ELR (cell line): Measurements from ENCODE around the gene LSM14A.
"Not testable (repeated sequence)": the region's sequence is repeated elsewhere in the genome, so short reads cannot be mapped to it uniquely, and the experiment has no call there.

Source experiments
- DNase-seq: peaks from one replicate; pipeline ENCODE4 v3.0.0-alpha.2; 2015; ENCODE audit warnings: low read depth

Gene LSM14A

DNA sequence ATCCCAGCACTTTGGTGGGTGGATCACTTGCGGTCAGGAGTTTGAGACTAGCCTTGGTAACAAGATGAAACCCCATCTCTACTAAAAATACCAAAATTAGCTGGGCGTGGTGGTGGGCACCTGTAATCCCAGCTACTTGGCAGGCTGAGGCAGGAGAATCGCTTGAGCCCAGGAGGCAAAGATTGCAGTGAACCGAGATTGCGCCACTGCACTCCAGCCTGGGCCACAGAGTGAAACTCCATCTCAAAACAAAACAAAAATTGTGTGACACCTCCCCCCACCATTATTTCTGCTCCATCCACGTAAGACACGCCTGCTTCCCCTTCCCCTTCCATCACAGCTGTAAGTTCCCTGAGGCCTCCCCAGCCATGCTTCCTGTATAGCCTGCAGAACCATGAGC is 13.3 kb upstream of the LSM14A start:
- not testable (repeated sequence) for DNase-seq

GRCh38 chr19:34159541-34159940 is 12.8 kb upstream of the LSM14A start:
- peak; percentile 48 for DNase-seq

DNA sequence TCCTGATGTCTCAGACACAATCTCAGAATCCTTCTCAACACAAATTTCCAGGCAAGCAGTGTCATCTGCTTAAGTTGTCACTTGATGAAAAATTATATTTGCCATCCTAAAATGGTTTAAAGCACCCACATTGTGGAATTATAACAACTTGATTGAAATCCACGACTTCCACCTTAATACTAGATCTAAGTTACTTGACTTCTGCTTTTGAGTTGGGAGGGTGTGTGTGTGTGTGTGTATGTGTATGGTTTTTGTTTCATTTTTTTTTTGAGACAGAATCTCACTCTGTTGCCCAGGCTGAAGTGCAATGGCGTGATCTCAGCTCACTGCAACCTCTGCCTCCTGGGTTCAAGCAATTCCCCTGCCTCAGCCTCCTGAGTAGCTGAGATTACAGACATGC is 10.4 kb upstream of the LSM14A start:
- not testable (repeated sequence) for DNase-seq

DNA sequence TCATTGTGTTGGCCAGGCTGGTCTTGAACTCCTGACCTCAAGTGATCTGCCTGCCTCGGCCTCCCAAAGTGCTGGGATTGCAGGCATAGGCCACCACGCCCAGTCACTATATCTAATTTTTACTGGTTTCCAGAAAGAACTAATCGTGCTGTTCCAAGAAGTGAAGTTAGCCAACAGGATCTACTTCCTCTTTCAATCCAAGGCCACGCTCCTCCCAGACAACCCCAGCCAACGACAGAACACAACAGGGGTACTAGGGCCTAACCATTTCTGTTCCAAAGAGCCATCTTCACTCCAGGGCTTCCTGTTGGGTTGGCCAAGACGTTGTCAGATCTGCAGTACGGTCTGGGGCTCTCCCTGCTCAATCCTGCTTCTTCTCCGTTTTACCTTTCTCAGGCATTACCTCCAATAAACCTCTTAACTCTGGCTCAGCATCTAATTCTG is 7.0 kb upstream of the LSM14A start:
- no peak for DNase-seq

DNA sequence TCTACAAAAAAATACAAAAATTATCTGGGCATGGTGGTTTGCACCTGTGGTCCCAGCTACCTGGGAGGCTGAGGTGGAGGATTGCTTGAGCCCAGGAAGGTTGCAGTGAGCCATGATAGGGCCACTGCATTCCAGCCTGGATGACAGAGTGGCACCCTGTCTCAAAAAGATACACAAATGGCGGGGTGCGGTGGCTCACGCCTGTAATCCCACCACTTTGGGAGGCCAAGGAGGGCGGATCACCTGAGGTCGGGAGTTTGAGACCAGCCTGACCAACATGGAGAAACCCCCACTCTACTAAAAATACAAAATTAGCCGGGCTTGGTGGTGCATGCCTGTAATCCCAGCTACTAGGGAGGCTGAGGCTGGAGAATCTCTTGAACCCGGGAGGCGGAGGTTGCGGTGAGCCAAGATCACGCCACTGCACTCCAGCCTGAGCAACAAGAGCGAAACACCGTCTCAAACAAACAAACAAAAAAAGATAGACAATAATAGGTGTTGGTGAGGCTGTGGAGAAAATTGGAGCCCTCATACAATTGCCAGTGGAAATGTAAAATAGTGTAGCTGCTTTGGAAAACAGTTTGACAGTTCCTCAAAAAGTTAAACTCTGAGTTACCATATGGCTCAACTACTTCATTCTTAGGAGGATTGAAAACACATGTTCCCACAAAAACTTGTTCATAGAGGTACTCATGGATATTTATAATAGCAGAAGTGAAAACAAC is 2.7 kb upstream of the LSM14A start:
- DNase-seq: not testable (repeated sequence)

DNA sequence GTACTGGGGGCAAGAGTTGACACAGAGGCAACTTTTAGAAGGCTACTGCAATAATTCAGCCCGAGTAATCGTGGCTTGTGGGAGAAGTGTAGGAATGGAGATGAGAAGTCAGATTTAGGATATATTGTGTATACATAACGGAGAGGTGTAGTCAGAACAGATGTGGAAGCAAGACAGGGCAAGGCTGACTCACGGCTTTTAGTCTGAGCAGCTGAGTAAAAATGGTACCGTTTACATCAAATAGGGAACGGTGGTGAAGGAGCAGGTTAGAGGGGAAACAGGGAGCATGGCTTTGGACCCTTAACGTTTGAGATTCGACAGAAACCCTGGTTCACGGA is 796 bp upstream of the LSM14A start:
- DNase-seq: peak; percentile 91

GRCh38 chr19:34172661-34173192 is 423 bp downstream of the LSM14A start:
- DNase-seq: no peak

DNA sequence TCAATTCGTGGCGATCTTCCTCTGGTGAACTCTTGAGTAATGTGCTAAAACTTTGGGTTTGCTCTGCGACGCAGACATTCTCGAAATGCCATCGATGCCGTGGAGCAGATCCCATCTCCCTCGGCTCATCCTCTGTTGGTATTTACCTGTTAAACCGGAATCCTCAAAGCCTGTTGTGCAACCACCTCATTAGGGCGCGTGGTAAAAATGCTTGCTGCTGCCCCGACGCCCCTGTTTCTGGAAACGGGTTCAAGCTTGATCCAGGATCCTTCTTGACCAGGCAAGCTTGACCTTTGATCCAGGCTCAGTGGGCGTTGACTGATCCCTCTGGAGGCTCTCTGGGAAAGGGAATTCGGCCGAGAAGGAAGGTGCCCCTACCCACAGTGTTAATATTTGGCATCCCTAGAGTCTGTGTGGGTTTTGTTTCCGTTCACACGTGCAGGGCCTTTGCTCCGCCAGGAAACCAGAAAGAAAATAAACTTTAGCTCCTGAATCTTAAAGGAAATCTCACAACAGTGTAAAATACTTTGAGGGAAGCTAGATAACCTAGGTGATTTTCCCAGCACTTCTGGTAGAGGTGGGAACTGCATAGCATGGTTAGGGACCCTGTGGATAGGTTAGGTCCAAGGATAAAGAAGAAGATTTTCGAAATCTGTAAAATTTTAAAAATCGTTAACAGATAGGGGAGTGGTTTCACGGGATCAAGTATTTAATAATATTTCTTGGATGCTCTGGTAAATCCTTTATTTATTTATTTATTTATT is 1.1 kb downstream of the LSM14A start:
- peak; percentile 56 for DNase-seq

DNA sequence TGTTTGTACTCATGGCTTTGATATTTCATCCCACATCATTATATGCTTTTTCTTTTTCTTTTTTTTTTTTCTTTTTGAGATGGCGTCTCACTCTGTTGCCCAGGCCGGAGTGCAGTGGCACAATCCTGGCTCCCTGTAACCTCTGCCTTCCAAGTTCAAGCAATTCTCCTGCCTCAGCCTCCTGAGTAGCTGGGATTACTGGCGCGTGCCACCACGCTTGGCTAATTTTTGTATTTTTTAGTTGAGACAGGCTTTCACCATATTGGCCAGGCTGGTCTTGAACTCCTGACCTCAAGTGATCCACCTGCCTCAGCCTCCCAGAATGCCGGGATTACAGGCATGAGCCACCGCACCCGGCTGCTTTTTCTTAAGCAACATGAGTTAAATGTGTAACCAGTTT is 2.9 kb downstream of the LSM14A start:
- not testable (repeated sequence) for DNase-seq

GRCh38 chr19:34176581-34176980 is 4.3 kb downstream of the LSM14A start:
- DNase-seq: no peak

DNA sequence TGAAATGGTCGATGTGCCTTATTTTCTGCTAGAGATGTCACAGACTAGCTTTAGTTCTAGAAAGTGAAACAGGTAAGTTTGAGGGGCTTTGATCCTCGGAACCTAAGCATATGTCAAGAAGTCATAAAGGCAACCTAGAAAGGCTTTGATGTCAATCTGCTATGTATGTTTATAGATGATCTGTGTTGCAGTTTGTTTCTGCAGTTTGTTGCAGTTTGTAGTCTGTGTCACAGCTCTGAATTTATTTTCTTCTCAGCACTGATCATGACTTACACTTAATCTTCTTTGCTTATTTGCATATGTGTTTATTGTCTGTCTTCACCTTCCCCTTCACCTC is 5.9 kb downstream of the LSM14A start:
- no peak for DNase-seq

GRCh38 chr19:34179066-34179465 is 6.8 kb downstream of the LSM14A start:
- DNase-seq: no peak

DNA sequence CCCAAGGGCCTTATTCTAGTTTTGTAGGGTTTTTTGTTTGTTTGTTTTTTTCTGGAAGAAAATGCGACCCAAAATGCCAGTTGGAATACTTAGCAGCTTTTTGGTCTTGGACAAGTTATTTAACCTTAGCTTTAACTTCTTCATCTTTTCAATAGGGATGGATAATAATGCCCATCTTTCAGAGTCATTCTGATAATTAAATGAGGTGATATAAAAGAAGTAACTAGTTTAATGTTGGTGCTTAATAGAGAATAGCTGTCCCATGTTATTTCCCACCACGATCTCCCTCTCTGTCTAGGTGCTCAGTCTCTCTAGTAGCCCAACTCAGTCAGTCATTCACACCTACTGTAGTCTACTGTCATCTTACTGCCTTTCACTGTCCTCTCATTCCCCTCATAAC is 8.0 kb downstream of the LSM14A start:
- no peak for DNase-seq

DNA sequence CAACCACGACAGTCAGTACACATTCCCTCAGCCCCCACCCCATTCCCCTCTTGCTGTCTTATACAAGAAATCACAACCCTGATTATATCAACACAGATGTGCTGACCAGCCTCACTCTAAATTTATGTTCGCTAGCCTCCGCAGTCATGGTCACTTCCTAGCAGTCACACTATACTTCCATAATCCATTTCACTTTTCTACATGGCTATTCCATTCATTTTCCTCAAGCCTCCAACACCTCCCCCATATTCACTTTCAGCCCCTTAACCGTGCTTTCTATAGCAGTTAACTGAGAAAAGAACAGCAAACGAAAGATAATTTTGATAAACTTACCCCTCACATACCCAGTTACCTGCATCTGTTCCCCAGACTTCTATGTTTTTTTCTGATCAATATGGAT is 8.4 kb downstream of the LSM14A start:
- DNase-seq: no peak

GRCh38 chr19:34181111-34181864 is 9.0 kb downstream of the LSM14A start:
- DNase-seq: no peak

- no peak for DNase-seq
Measured at GRCh38 chr19:34182125-34182524, 9.8 kb downstream of the LSM14A start.

- DNase-seq: no peak
Measured at GRCh38 chr19:34184880-34185491, 12.7 kb downstream of the LSM14A start.

DNA sequence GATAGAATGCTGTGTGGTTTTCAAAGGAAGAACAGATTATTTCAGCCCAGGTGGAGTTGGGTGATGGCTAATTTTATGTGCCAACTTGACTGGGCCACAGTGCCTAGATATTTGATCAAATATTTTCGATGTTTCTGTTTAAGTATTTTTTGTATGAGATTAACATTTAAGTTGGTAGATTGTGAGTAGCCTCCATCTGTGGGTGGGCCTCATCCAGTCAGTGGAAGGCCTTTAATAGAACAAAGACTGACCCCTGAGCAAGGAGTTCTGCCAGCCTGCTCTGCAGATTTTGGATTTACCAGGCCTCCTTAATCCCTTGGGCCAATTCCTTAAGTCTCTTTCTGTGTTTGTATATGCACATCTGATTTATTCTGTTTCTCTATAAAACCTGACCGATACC is 13.9 kb downstream of the LSM14A start:
- no peak for DNase-seq

- no peak for DNase-seq
Measured at GRCh38 chr19:34187011-34187410, 14.7 kb downstream of the LSM14A start.

DNA sequence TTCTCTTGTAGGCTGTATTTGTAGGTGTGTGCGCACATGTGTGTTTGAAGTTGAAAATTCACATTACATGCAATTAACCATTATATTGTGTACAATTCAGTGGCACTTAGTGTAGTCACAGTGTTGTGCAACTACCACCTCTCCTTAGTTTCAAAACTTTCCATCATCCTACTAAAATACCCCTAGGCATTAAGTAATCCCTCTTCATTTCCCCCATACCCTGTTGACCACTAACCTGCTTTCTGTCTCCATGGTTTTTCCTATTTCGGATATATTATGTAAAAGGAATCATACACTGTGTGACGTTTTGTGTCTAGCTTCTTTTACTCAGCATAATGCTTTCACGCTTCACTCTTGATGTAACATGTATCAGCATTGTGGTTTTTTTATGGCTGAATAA is 16.1 kb downstream of the LSM14A start:
- DNase-seq: no peak

DNA sequence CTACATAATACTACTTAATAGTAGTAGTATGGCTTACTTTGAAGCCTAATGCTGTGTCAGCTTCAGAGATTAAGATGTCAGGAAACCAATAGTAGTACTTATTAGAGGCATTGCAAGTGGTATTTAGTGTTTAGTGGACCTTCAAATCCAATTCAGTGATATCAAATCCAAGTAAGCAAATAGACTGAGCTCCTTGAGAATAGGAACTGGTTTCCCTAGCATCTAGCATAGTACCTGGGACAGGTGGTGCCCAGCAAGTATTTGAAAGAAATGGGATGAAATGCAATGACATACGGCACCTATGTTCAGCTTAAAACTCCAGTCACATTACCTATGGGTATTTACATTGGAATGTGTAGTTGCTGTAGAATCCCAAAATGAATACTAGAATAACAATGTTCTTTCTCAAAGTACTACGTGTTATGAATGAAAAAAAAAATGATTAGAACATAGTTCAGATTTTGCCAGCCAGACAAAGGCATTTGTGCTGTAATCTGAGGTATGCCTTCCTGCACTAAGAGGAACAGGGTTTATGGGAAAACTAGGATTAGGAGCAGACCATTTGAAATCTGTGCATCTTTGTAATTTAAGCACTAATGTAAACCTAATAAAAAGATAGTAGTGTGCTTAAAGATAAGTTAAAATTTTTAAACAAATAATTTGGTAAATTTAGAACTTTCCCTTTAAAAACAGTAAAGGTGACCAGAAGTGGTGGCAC is 17.1 kb downstream of the LSM14A start:
- DNase-seq: no peak
